DND-41 (cell line): ENCODE results near the gene SYT9.

ENCODE experiments used
- ATAC-seq: fragments of 200-7000 bp; cut with Tn5 transposase; 3 replicates; pipeline ENCODE4 v1.9.1; 2021; ENCODE audit warnings: low read depth; ENCODE audit not compliant: insufficient read depth
- DNase-seq: peaks from one replicate; pipeline ENCODE4 v3.0.0-alpha.2; 2020
- H2AFZ ChIP-seq: 2 replicates; pipeline ENCODE4 v1.6.0; 2012; ENCODE audit warnings: low read depth, low read length
- H3K27ac ChIP-seq: 2 replicates; pipeline ENCODE4 v1.5.1; 2012; ENCODE audit warnings: low read length, inconsistent platforms
- H3K27me3 ChIP-seq: fragments of 200-600 bp; sonication (generic); 2 replicates; pipeline ENCODE4 v1.6.0; 2012; ENCODE audit warnings: low read length, mild to moderate bottlenecking, inconsistent platforms; ENCODE audit not compliant: insufficient read depth, poor library complexity
- H3K36me3 ChIP-seq: 2 replicates; pipeline ENCODE4 v1.5.1; 2012; ENCODE audit warnings: low read length, inconsistent platforms; ENCODE audit not compliant: insufficient read depth
- H3K4me1 ChIP-seq: 2 replicates; pipeline ENCODE4 v1.5.1; 2012; ENCODE audit warnings: mild to moderate bottlenecking, low read length; ENCODE audit not compliant: insufficient read depth
- H3K4me2 ChIP-seq: 2 replicates; pipeline ENCODE4 v1.6.0; 2012; ENCODE audit warnings: mild to moderate bottlenecking, moderate library complexity, low read length, inconsistent platforms; ENCODE audit not compliant: insufficient read depth
- H3K4me3 ChIP-seq, 2 experiments: fragments of 200-600 bp in 1 of 2; shearing (Covaris generic) in 1 of 2; 2 replicates each; pipeline ENCODE4 v1.5.1; 2012 to 2016; ENCODE audit warnings: inconsistent platforms in 2 of 2, low read length in 2 of 2, mild to moderate bottlenecking in 2 of 2, low read depth in 1 of 2, moderate library complexity in 1 of 2
- H3K79me2 ChIP-seq: 2 replicates; pipeline ENCODE4 v1.6.0; 2012; ENCODE audit warnings: low read length, inconsistent platforms; ENCODE audit not compliant: insufficient read depth
- H3K9ac ChIP-seq: 2 replicates; pipeline ENCODE4 v1.6.0; 2012; ENCODE audit warnings: low read depth, mild to moderate bottlenecking, inconsistent platforms, low read length, moderate library complexity
- H3K9me3 ChIP-seq: 2 replicates; pipeline ENCODE4 v1.5.1; 2012; ENCODE audit warnings: low read length, moderate library complexity, mild to moderate bottlenecking, inconsistent platforms; ENCODE audit not compliant: insufficient read depth, severe bottlenecking
- H4K20me1 ChIP-seq: 2 replicates; pipeline ENCODE4 v1.6.0; 2012; ENCODE audit warnings: low read length; ENCODE audit not compliant: insufficient read depth
- EZH2 ChIP-seq: IDR thresholded peaks from 3 replicates; pipeline ENCODE4 v1.6.1; 2012; ENCODE audit warnings: borderline replicate concordance, low read depth, mild to moderate bottlenecking, moderate library complexity, low read length, inconsistent platforms; ENCODE audit not compliant: severe bottlenecking
- TF ChIP-seq, protein P1 (sequence below): IDR thresholded peaks from 2 replicates; pipeline ENCODE4 v1.5.1; 2012; ENCODE audit warnings: borderline replicate concordance, low read length, moderate library complexity, mild to moderate bottlenecking; ENCODE audit not compliant: poor library complexity, severe bottlenecking; ENCODE audit errors: extremely low read depth

The SYT9 gene

DNA sequence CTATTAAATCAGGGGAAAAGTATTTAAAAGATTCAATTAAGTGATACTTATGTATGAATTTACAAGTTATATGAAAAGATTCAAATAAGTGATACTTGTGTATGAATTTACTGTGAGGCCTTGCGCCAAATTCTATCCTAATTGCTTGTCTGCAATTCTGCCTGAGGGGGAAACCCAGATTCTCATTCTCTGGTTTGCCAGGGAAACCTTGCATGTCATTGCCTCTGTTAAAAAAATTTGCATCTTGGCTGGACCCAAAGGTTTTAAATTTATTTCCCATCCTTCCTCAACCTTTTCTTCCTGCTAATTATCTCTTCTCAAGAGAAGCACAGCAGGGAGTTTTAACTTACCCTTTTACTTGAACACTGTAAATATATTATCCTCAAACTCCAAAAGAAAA, 247.4 kb downstream of the SYT9 start:
- TF ChIP-seq EZH2, result no peak
- TF ChIP-seq, protein P1, sequence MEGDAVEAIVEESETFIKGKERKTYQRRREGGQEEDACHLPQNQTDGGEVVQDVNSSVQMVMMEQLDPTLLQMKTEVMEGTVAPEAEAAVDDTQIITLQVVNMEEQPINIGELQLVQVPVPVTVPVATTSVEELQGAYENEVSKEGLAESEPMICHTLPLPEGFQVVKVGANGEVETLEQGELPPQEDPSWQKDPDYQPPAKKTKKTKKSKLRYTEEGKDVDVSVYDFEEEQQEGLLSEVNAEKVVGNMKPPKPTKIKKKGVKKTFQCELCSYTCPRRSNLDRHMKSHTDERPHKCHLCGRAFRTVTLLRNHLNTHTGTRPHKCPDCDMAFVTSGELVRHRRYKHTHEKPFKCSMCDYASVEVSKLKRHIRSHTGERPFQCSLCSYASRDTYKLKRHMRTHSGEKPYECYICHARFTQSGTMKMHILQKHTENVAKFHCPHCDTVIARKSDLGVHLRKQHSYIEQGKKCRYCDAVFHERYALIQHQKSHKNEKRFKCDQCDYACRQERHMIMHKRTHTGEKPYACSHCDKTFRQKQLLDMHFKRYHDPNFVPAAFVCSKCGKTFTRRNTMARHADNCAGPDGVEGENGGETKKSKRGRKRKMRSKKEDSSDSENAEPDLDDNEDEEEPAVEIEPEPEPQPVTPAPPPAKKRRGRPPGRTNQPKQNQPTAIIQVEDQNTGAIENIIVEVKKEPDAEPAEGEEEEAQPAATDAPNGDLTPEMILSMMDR, result no peak
- DNase-seq, result no peak
- Histone ChIP-seq H3K79me2 (no peaks in the 10 kb centered on the region), H3K4me2 (no peak overlapping the region), H3K27me3 (peaks cover 32% of the 10 kb centered on the region), H3K4me3 (no peak overlapping the region), H3K36me3 (no peaks in the 10 kb centered on the region), H3K4me1 (no peaks in the 10 kb centered on the region), H4K20me1 (no peaks in the 10 kb centered on the region; the same call in 1 of the 2 replicates), H3K9ac (no peak overlapping the region), H2AFZ (no peak overlapping the region), H3K9me3 (no peaks in the 10 kb centered on the region), H3K27ac (no peak overlapping the region)
- ATAC-seq, result no peak

GRCh38 chr11:7500251-7500650, 248.5 kb downstream of the SYT9 start:
- no peaks in the 10 kb centered on the region for H3K79me2 ChIP-seq
- H3K4me3 ChIP-seq, result no peak overlapping the region
- no peak overlapping the region for H3K4me2 ChIP-seq
- no peaks in the 10 kb centered on the region for H3K4me1 ChIP-seq
- no peak overlapping the region for H2AFZ ChIP-seq
- H4K20me1 ChIP-seq, result no peaks in the 10 kb centered on the region
- no peak for DNase-seq
- H3K27ac ChIP-seq, result no peak overlapping the region
- no peaks in the 10 kb centered on the region for H3K36me3 ChIP-seq
- no peak for ATAC-seq
- TF ChIP-seq, protein P1, result no peak
- TF ChIP-seq EZH2, result no peak
- peaks cover 28% of the 10 kb centered on the region for H3K27me3 ChIP-seq
- H3K9me3 ChIP-seq, result no peaks in the 10 kb centered on the region
- no peak overlapping the region for H3K9ac ChIP-seq

DNA sequence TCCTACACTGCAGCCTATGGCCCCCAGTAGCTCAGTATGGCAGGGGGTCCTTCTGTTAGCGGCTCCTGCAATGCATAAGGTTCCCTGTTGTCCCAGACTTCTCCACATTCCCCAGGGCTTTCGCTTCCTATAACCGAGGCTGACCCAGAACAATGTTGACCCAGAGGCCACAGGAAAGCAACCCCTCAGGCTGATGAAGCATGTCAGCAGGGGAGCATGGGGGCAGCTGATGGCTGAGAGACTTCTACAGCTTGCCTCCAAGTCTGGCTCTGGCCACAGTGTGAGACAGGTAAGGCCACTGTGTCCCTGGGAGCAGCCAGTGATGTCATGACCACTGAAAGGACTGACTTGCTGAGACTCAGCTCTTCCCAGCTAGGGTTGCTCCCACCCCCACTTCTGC, 249.5 kb downstream of the SYT9 start:
- ATAC-seq (no peak), DNase-seq (no peak)
- Histone ChIP-seq H3K27ac (no peak overlapping the region), H3K79me2 (no peaks in the 10 kb centered on the region), H3K27me3 (peaks cover 32% of the 10 kb centered on the region), H3K9me3 (no peaks in the 10 kb centered on the region), H3K4me3 (no peak overlapping the region), H3K9ac (no peak overlapping the region), H4K20me1 (no peaks in the 10 kb centered on the region), H3K4me1 (no peaks in the 10 kb centered on the region), H2AFZ (no peak overlapping the region), H3K4me2 (no peak overlapping the region), H3K36me3 (no peaks in the 10 kb centered on the region)
- no peak for TF ChIP-seq EZH2
- TF ChIP-seq, protein P1, result no peak

- Histone ChIP-seq H3K79me2 (no peaks in the 10 kb centered on the region), H3K9me3 (no peaks in the 10 kb centered on the region), H3K9ac (no peak overlapping the region), H3K4me2 (no peak overlapping the region), H3K27me3 (peaks cover 32% of the 10 kb centered on the region), H3K36me3 (no peaks in the 10 kb centered on the region), H3K4me1 (no peaks in the 10 kb centered on the region), H4K20me1 (no peaks in the 10 kb centered on the region), H3K27ac (no peak overlapping the region), H2AFZ (no peak overlapping the region), H3K4me3 (no peak overlapping the region)
- ATAC-seq (no peak), DNase-seq (no peak)
- TF ChIP-seq, protein P1, result no peak
- no peak for TF ChIP-seq EZH2
Observed at GRCh38 chr11:7501894-7502293, 250.2 kb downstream of the SYT9 start.
